GM12878 (cell line): Measurements from ENCODE around the gene ERC2.

Experiments
- CBX5 ChIP-seq: sonication (generic); IDR thresholded peaks from 2 replicates; pipeline ENCODE4 v1.6.1; 2016; ENCODE audit warnings: low read depth, moderate library complexity, mild to moderate bottlenecking, inconsistent platforms
- E2F4 ChIP-seq: IDR thresholded peaks from 2 replicates; pipeline ENCODE4 v1.6.1; 2012; ENCODE audit warnings: low read depth, low read length, improper control_type of control experiment
- EGR1 ChIP-seq, 2 experiments: IDR thresholded peaks; 1 replicate in 1 of 2; 2 replicates in 1 of 2; pipeline ENCODE4 v1.6.1; 2011 to 2012; ENCODE audit warnings: low read depth in 2 of 2, low read length in 2 of 2, borderline replicate concordance in 1 of 2, mild to moderate bottlenecking in 1 of 2, moderate library complexity in 1 of 2
- EP300 ChIP-seq, 2 experiments: fragments of 150-350 bp in 1 of 2; IDR thresholded peaks; 2 replicates each; pipeline ENCODE4 v1.6.1; 2011 to 2012; ENCODE audit warnings: low read depth in 2 of 2, low read length in 2 of 2, borderline replicate concordance in 1 of 2, improper control_type of control experiment in 1 of 2, inconsistent platforms in 1 of 2; ENCODE audit not compliant: control insufficient read depth in 1 of 2
- POLR2A ChIP-seq: IDR thresholded peaks from 2 replicates; pipeline ENCODE4 v1.6.1; 2011; ENCODE audit warnings: low read depth, mild to moderate bottlenecking, low read length
- SKIL ChIP-seq: fragments of 450-650 bp; IDR thresholded peaks from 2 replicates; pipeline ENCODE4 v1.6.1; 2017; ENCODE audit warnings: mild to moderate bottlenecking, low read depth, inconsistent platforms; ENCODE audit not compliant: poor library complexity, severe bottlenecking
- SREBF2 ChIP-seq: IDR thresholded peaks from 2 replicates; pipeline ENCODE4 v1.6.1; 2012; ENCODE audit warnings: mild to moderate bottlenecking, low read length
- SUZ12 ChIP-seq: fragments of 200-600 bp; sonication (generic); IDR thresholded peaks from one replicate; pipeline ENCODE4 v1.6.1; 2018; ENCODE audit warnings: antibody characterized with exemption, mild to moderate bottlenecking; ENCODE audit not compliant: unreplicated experiment
- YY1 ChIP-seq: IDR thresholded peaks from 2 replicates; pipeline ENCODE4 v1.6.1; 2011; ENCODE audit warnings: low read depth, mild to moderate bottlenecking, low read length
- ZZZ3 ChIP-seq: IDR thresholded peaks from 2 replicates; pipeline ENCODE4 v1.6.1; 2011; ENCODE audit warnings: low read depth; ENCODE audit not compliant: control insufficient read depth, insufficient read length
- TF ChIP-seq, protein P1 (sequence below), 3 experiments: IDR thresholded peaks in 2 of 3; conservative IDR thresholded peaks in 1 of 3; 2 replicates each; pipeline ENCODE4 v1.5.1; 2011; ENCODE audit warnings: low read depth in 3 of 3, low read length in 3 of 3, mild to moderate bottlenecking in 3 of 3, control low read depth in 2 of 3, moderate library complexity in 2 of 3, inconsistent platforms in 1 of 3, mixed read lengths in 1 of 3; ENCODE audit not compliant: control insufficient read depth in 2 of 3, insufficient read depth in 1 of 3; ENCODE audit errors: extremely low read depth in 1 of 3

DNA sequence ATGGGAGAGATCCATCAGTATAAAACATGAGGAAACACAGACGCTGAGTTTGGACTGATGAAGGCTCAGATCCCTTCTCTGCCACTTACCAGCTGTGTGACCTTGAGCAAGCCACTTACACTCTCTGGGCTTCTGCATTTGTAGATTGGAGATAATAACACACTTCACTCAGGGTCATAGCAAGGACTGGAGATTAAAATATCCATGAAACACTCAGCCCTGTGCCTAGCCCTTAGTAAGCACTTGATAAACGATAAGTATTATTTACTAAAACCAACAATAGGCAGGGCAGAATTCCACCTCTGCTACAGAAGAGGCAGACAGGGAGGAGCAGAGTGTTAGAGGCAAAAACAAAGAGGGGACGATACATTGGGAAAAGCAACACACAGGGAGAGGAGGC, 560.7 kb downstream of the ERC2 start:
- no peak for TF ChIP-seq EP300 (IDR thresholded peaks at IDR 0.05; ENCODE audit: borderline replicate concordance in 1 of 2, control insufficient read depth in 1 of 2, low read depth in 2 of 2, low read length in 2 of 2)
- no peak for TF ChIP-seq SKIL
- TF ChIP-seq YY1: no peak
- TF ChIP-seq EGR1 (IDR thresholded peaks at IDR 0.05; ENCODE audit: borderline replicate concordance in 1 of 2, low read depth in 2 of 2, low read length in 2 of 2): no peak
- TF ChIP-seq POLR2A: no peak
- TF ChIP-seq ZZZ3: no peak
- TF ChIP-seq E2F4: no peak
- no peak for TF ChIP-seq SUZ12
- TF ChIP-seq, protein P1, sequence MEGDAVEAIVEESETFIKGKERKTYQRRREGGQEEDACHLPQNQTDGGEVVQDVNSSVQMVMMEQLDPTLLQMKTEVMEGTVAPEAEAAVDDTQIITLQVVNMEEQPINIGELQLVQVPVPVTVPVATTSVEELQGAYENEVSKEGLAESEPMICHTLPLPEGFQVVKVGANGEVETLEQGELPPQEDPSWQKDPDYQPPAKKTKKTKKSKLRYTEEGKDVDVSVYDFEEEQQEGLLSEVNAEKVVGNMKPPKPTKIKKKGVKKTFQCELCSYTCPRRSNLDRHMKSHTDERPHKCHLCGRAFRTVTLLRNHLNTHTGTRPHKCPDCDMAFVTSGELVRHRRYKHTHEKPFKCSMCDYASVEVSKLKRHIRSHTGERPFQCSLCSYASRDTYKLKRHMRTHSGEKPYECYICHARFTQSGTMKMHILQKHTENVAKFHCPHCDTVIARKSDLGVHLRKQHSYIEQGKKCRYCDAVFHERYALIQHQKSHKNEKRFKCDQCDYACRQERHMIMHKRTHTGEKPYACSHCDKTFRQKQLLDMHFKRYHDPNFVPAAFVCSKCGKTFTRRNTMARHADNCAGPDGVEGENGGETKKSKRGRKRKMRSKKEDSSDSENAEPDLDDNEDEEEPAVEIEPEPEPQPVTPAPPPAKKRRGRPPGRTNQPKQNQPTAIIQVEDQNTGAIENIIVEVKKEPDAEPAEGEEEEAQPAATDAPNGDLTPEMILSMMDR (IDR thresholded peaks at IDR 0.05 in 2 of 3, conservative IDR thresholded peaks at IDR 0.05 in 1 of 3; ENCODE audit: control insufficient read depth in 2 of 3, extremely low read depth in 1 of 3, insufficient read depth in 1 of 3, low read depth in 3 of 3, low read length in 3 of 3): no peak
- TF ChIP-seq CBX5: no peak
- TF ChIP-seq SREBF2: no peak
